Heart right ventricle (tissue), 16 donors: ENCODE measurements around the gene IL17REL. TPM values are rescaled to one million over a fixed set of nuclear protein-coding genes. Genes with fewer than 3 reads are reported as not detected.

ENCODE experiments used
- ATAC-seq, 8 donors: fragments of 200-7000 bp; cut with Tn5 transposase; one replicate each; pipeline ENCODE4 v1.9.1; 2020; ENCODE audit warnings: mild to moderate bottlenecking in 8 of 8, moderate library complexity in 8 of 8, moderate number of reproducible peaks in 1 of 8
- DNase-seq, 2 donors: peaks; one replicate each; pipeline ENCODE4 v3.0.0-alpha.2; 2020
- H3K27ac ChIP-seq, 10 donors: fragments of 200-600 bp; sonication (generic) in 2 of 10; one replicate each; pipeline versions ENCODE4 v1.5.0 to v1.8.0; 2020 to 2022; ENCODE audit warnings: mild to moderate bottlenecking in 3 of 10
- H3K27me3 ChIP-seq, 7 donors: fragments of 200-600 bp; one replicate each; pipeline ENCODE4 v1.8.0; 2021 to 2022; ENCODE audit warnings: mild to moderate bottlenecking in 2 of 7
- H3K36me3 ChIP-seq, 9 donors: fragments of 200-600 bp; sonication (generic) in 1 of 9; one replicate each; pipeline versions ENCODE4 v1.5.0 to v1.8.0; 2020 to 2022; ENCODE audit warnings: mild to moderate bottlenecking in 2 of 9
- H3K4me1 ChIP-seq, 9 donors: fragments of 200-600 bp; sonication (generic) in 1 of 9; one replicate each; pipeline versions ENCODE4 v1.5.0 to v1.8.0; 2020 to 2022; ENCODE audit warnings: mild to moderate bottlenecking in 4 of 9
- H3K4me3 ChIP-seq, 10 donors: fragments of 200-600 bp; sonication (generic) in 2 of 10; one replicate each; pipeline versions ENCODE4 v1.5.0 to v1.8.0; 2020 to 2022; ENCODE audit warnings: mild to moderate bottlenecking in 7 of 10, moderate library complexity in 2 of 10
- H3K9me3 ChIP-seq, 11 donors: fragments of 200-600 bp in 10 of 11; sonication (generic) in 2 of 11; one replicate each; pipeline versions ENCODE4 v1.5.0 to v1.8.0; 2013 to 2022; ENCODE audit warnings: mild to moderate bottlenecking in 2 of 11, control low read depth in 1 of 11, moderate library complexity in 1 of 11
- WGBS, 2 donors: extraction: QIAGEN DNeasy Blood & Tissue Kit; methylation state at CpG; one replicate each; pipeline ENCODE4 v1.1.7; 2013; ENCODE audit warnings: inconsistent platforms in 1 of 2; 5-methylcytosine and 5-hydroxymethylcytosine counted together
- intact Hi-C, 10 donors: fragments of 100-400 bp; cut with DNase I; formaldehyde crosslinking; loops; one replicate each; pipeline versions ENCODE4 v1.11.1 to v1.14.2; 2022
- polyA plus RNA-seq, 2 donors: library from polyadenylated mRNA; stranded (reverse); fragments of 200-250 nt; gene quantifications; one replicate each; pipeline ENCODE4 v1.2.3, GENCODE V29; 2013
- total RNA-seq, 10 donors: library from RNA; stranded (reverse); fragmentation: NEBNext Ultra II Directional in 3 of 10; extraction: Animal tissue kit (Norgen Biotek cat#: 25700) in 3 of 10; gene quantifications; one replicate each; pipeline versions ENCODE4 v1.2.1 to v1.2.4, GENCODE V29; 2021 to 2023
- TF ChIP-seq, protein P1 (sequence below), 9 donors: fragments of 200-600 bp; sonication (generic) in 2 of 9; IDR thresholded peaks; one replicate each; pipeline versions ENCODE4 v1.5.0 to v1.8.0; 2021 to 2022; ENCODE audit warnings: antibody characterized with exemption in 9 of 9, mild to moderate bottlenecking in 5 of 9, moderate library complexity in 1 of 9
- donor health status: Arrhythmogenic right ventricular cardiomyopathy.
- donor health status: ischemic (EF 13 %, LVEDD 7.1; RV severe dilation, severe dysfunction).
- donor health status: healthy with polysubstance abuse.
- donor health status: DM: no; HTN: yes; CAD: no.
- donor health status: DM: no; HTN: no; CAD: no.
- donor health status: ischemic (EF 25% LVEDD 6.9; RV normal size, moderate dysfunction).
- donor health status: ischemic (EF 25% LVEDD 5.7; RV mildly dilated, moderate dysfunction).
- donor health status: healthy.
- donor health status: DM: yes; HTN: yes; CAD: no.
- donor health status: Ischemic cardiomyopathy.
- donor health status: ischemic (EF 35%, LVEDD 5.7; RV mildly dilated, moderate dysfunction).
- donor health status: nonischemic (EF 11% LVEDD 7.7; RV severe dilation, severe dysfunction).
- donor health status: DM: yes; HTN: yes; CAD: no.
- donor health status: PGD.
- donor health status: ischemic (EF 29% LVEDD 5.4; RV normal size, mild dysfunction).
- donor health status: nonischemic (EF 23%, LVEDD 6.1; RV moderate dilation, normal function).

The IL17REL gene
- total and polyA plus RNA-seq, 12 donors: 0.11 TPM; not detected in 11

DNA sequence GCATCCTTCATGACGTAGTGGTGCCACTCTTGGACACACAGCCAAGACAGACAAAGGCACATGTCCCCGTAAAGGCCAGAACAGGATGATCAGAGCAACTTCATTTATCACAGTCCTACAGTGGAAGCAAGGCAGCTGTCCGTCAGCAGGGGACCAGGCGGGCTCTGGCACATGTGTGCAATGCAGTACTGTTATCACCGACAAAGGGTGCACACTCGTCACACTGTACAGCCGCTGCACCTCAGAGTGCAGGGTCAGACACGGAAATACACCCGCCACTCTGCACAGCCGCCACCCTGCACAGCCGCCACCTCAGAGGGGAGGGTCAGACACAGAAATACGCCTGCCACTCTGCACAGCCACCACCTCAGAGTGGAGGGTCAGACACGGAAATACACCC, 13.4 kb upstream of the IL17REL start:
- ATAC-seq: no peak
- Histone ChIP-seq H3K9me3 (no peaks in the 10 kb centered on the region), H3K36me3 (no peaks in the 10 kb centered on the region), H3K4me1 (peaks cover 0 to 9% (median 5%) of the 10 kb centered on the region in 9 donors), H3K27me3 (peaks cover 0 to 62% (median 28%) of the 10 kb centered on the region in 7 donors), H3K4me3 (no peak overlapping the region), H3K27ac (no peak overlapping the region)
- intact Hi-C loops: loop anchor here in 1 of 10 donors (5.0 kb wide), 1 partner anchor 259 kb away; no protein-coding TSS in a partner anchor
- whole genome bisulfite sequencing, 2 donors: 71 to 72% methylated on average over 13 of the region's 13 CpGs
- TF ChIP-seq, protein P1, sequence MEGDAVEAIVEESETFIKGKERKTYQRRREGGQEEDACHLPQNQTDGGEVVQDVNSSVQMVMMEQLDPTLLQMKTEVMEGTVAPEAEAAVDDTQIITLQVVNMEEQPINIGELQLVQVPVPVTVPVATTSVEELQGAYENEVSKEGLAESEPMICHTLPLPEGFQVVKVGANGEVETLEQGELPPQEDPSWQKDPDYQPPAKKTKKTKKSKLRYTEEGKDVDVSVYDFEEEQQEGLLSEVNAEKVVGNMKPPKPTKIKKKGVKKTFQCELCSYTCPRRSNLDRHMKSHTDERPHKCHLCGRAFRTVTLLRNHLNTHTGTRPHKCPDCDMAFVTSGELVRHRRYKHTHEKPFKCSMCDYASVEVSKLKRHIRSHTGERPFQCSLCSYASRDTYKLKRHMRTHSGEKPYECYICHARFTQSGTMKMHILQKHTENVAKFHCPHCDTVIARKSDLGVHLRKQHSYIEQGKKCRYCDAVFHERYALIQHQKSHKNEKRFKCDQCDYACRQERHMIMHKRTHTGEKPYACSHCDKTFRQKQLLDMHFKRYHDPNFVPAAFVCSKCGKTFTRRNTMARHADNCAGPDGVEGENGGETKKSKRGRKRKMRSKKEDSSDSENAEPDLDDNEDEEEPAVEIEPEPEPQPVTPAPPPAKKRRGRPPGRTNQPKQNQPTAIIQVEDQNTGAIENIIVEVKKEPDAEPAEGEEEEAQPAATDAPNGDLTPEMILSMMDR (IDR thresholded peaks at IDR 0.05): no peak
- no peak for DNase-seq

DNA sequence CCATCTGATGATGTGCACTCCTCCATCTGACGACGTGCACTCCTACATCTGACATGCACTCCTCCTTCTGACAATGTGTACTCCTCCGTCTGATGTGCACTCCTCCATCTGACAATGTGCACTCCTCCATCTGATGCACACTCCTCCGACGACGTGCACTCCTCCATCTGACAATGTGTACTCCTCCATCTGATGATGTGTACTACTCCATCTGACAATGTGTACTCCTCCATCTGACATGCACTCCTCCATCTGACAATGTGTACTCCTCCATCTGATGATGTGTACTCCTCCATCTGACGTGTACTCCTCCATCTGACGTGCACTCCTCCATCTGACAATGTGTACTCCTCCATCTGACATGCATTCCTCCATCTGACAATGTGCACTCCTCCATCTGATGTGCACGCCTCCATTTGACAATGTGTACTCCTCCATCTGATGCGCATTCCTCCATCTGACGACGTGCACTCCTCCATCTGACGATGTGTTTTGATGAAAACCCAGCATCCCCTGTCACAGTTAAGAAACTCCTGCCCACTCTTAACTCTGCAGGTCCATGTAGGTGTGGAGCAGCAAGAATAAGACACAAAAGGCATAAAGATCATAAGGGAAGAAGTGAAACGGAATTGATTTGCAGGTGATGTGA, 9.7 kb upstream of the IL17REL start:
- intact Hi-C loops: no loop called here
- no peak for ATAC-seq
- DNase-seq: no peak
- peaks cover 0 to 48% (median 21%) of the 10 kb centered on the region in 7 donors for H3K27me3 ChIP-seq
- TF ChIP-seq, protein P1 (IDR thresholded peaks at IDR 0.05): no peak
- no peak overlapping the region for H3K4me3 ChIP-seq
- 85 to 87% methylated on average over 14 of the region's 14 CpGs for whole genome bisulfite sequencing, 2 donors
- H3K9me3 ChIP-seq: no peaks in the 10 kb centered on the region
- H3K4me1 ChIP-seq: no peaks in the 10 kb centered on the region
- H3K36me3 ChIP-seq: no peaks in the 10 kb centered on the region
- H3K27ac ChIP-seq: no peak overlapping the region

DNA sequence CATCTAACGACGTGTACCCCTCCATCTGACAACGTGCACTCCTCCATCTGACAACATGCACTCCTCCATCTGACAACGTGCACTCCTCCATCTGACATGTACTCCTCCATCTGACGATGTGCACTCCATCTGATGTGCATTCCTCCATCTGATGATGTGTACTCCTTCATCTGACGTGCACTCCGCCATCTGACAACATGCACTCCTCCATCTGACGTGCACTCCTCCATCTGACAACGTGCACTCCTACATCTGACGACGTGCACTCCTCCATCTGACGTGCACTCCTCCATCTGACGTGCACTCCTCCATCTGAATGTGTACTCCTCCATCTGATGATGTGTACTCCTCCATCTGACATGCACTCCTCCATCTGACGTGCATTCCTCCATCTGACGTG, 8.0 kb upstream of the IL17REL start:
- H3K4me3 ChIP-seq: no peak overlapping the region
- WGBS, 2 donors: 90 to 91% methylated on average over 15 of the region's 15 CpGs
- no peaks in the 10 kb centered on the region for H3K36me3 ChIP-seq
- no peak for DNase-seq
- no peaks in the 10 kb centered on the region for H3K9me3 ChIP-seq
- no peak for ATAC-seq
- TF ChIP-seq, protein P1 (IDR thresholded peaks at IDR 0.05): no peak
- H3K27ac ChIP-seq: no peak overlapping the region
- H3K4me1 ChIP-seq: no peaks in the 10 kb centered on the region
- intact Hi-C loops: no loop called here
- H3K27me3 ChIP-seq: peaks cover 3 to 52% (median 34%) of the 10 kb centered on the region in 7 donors

DNA sequence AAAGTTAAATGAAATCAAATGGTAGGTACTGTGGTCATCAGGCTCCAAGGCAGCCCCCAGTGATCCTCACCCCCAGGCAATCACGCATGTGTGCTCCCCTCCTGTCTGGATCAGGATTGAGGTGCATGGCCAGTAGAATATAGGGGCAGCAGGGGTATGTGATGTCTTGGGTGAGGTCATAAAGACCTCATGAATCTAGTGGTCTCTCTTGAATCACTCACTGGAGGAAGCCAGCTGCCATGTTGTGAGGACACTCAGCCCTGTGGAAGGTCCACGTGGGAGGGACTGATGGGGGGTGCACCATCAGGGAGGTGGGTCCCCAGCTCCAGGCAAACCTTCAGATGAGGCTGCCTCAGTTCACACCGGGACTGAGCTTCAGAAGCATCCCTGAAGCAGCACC, 6.8 kb upstream of the IL17REL start:
- ATAC-seq (no peak), DNase-seq (no peak)
- Histone ChIP-seq H3K27ac (peak overlapping the region in 1 of 10 donors; percentile 27), H3K4me3 (no peak overlapping the region), H3K27me3 (peaks cover 12 to 56% (median 44%) of the 10 kb centered on the region in 7 donors), H3K9me3 (no peaks in the 10 kb centered on the region), H3K36me3 (no peaks in the 10 kb centered on the region), H3K4me1 (peaks cover 0 to 7% (median 6%) of the 10 kb centered on the region in 9 donors)
- intact Hi-C loops: no loop called here
- WGBS, 2 donors: 50 to 64% methylated on average over 3 of the region's 3 CpGs
- TF ChIP-seq, protein P1 (IDR thresholded peaks at IDR 0.05): no peak
